HL-60 (cell line): ENCODE data around the gene LRRC61.

Experiments
- CTCF ChIP-seq: IDR thresholded peaks from one replicate; pipeline ENCODE4 v1.5.1; 2011; ENCODE audit warnings: low read length, control low read depth, inconsistent platforms; ENCODE audit not compliant: insufficient read depth
- POLR2AphosphoS5 ChIP-seq: IDR thresholded peaks from 2 replicates; pipeline ENCODE4 v1.6.1; 2012; ENCODE audit warnings: low read depth
- REST ChIP-seq: IDR thresholded peaks from 2 replicates; pipeline ENCODE4 v1.6.1; 2012; ENCODE audit warnings: low read depth; ENCODE audit not compliant: insufficient replicate concordance

GRCh38 chr7:150365194-150365593 is 42.0 kb downstream of the LRRC61 start:
- TF ChIP-seq CTCF: no peak
- no peak for TF ChIP-seq POLR2AphosphoS5
- TF ChIP-seq REST: no peak
